CD14-positive monocyte (primary cell): Measurements from ENCODE around the gene IQSEC3. TPM values are rescaled to one million over a fixed set of nuclear protein-coding genes. Genes with fewer than 3 reads are reported as not detected.

Experiments
- DNase-seq, 3 donors: peaks; one replicate each; pipeline ENCODE4 v3.0.0-alpha.2; 2011 to 2022
- H2AFZ ChIP-seq: 2 replicates; pipeline ENCODE4 v1.6.0; 2012; ENCODE audit warnings: mild to moderate bottlenecking, low read depth, low read length, inconsistent platforms; ENCODE audit not compliant: insufficient read depth, poor library complexity, severe bottlenecking
- H3K27ac ChIP-seq, 2 donors: 1 replicate in 1 of 2; 2 replicates in 1 of 2; pipeline ENCODE4 v1.5.1; 2012 to 2013; ENCODE audit warnings: low read length in 2 of 2, control low read depth in 1 of 2, inconsistent platforms in 1 of 2, low read depth in 1 of 2, mild to moderate bottlenecking in 1 of 2
- H3K27me3 ChIP-seq, 2 donors: one replicate each; pipeline versions ENCODE4 v1.6.0 to v1.6.1; 2011 to 2013; ENCODE audit warnings: low read length in 2 of 2; ENCODE audit not compliant: control insufficient read depth in 2 of 2, insufficient read depth in 2 of 2
- H3K36me3 ChIP-seq, 2 donors: replicated peaks in 1 of 2; 1 replicate in 1 of 2; 2 replicates in 1 of 2; pipeline versions ENCODE4 v1.5.1 to v1.6.1; 2012 to 2013; ENCODE audit warnings: low read length in 2 of 2, control low read depth in 1 of 2, inconsistent platforms in 1 of 2, mild to moderate bottlenecking in 1 of 2; ENCODE audit not compliant: insufficient read depth in 2 of 2, control insufficient read depth in 1 of 2
- H3K4me1 ChIP-seq, 2 donors: 1 replicate in 1 of 2; 2 replicates in 1 of 2; pipeline versions ENCODE4 v1.5.1 to v1.6.1; 2012 to 2013; ENCODE audit warnings: low read length in 2 of 2, control low read depth in 1 of 2, inconsistent platforms in 1 of 2, mild to moderate bottlenecking in 1 of 2, moderate library complexity in 1 of 2; ENCODE audit not compliant: insufficient read depth in 2 of 2, control insufficient read depth in 1 of 2
- H3K4me2 ChIP-seq: replicated peaks from 2 replicates; pipeline ENCODE3; 2012; ENCODE audit warnings: low read length, moderate library complexity, mild to moderate bottlenecking; ENCODE audit not compliant: poor library complexity, severe bottlenecking; ENCODE audit errors: extremely low read depth
- H3K4me3 ChIP-seq, 3 experiments: fragments of 200-600 bp in 1 of 3; sonication (generic) in 1 of 3; replicated peaks in 1 of 3; 1 replicate in 2 of 3; 2 replicates in 1 of 3; pipeline ENCODE4 v1.5.1; 2011 to 2013; ENCODE audit warnings: low read length in 3 of 3, mild to moderate bottlenecking in 3 of 3, control low read depth in 2 of 3, low read depth in 2 of 3, inconsistent platforms in 1 of 3, moderate library complexity in 1 of 3
- H3K79me2 ChIP-seq: 2 replicates; pipeline ENCODE4 v1.6.0; 2012; ENCODE audit warnings: mild to moderate bottlenecking, control low read depth, inconsistent platforms, low read length, moderate library complexity; ENCODE audit not compliant: insufficient read depth
- H3K9ac ChIP-seq: 2 replicates; pipeline ENCODE4 v1.6.0; 2017; ENCODE audit warnings: low read length, mild to moderate bottlenecking; ENCODE audit not compliant: insufficient read depth, poor library complexity, severe bottlenecking
- H3K9me3 ChIP-seq, 2 donors: replicated peaks in 1 of 2; 1 replicate in 1 of 2; 2 replicates in 1 of 2; pipeline versions ENCODE4 v1.5.1 to v1.6.1; 2012 to 2013; ENCODE audit warnings: low read length in 2 of 2, control low read depth in 1 of 2; ENCODE audit not compliant: control insufficient read depth in 1 of 2, insufficient read depth in 1 of 2
- H4K20me1 ChIP-seq: 2 replicates; pipeline ENCODE4 v1.6.0; 2012; ENCODE audit warnings: mild to moderate bottlenecking, low read length, control low read depth, moderate library complexity; ENCODE audit not compliant: insufficient read depth
- H3K27ac Mint-ChIP-seq, 7 donors: one replicate each; pipeline ENCODE4 v1.8.0; 2020; ENCODE audit warnings: mild to moderate bottlenecking in 7 of 7, mixed read lengths in 7 of 7, moderate library complexity in 6 of 7, inconsistent platforms in 2 of 7
- H3K27me3 Mint-ChIP-seq, 3 donors: one replicate each; pipeline ENCODE4 v1.8.0; 2021 to 2022; ENCODE audit warnings: low read depth in 3 of 3, mild to moderate bottlenecking in 3 of 3, mixed read lengths in 3 of 3, moderate library complexity in 3 of 3, inconsistent platforms in 1 of 3
- H3K36me3 Mint-ChIP-seq, 2 donors: one replicate each; pipeline ENCODE4 v1.8.0; 2020; ENCODE audit warnings: mixed read lengths in 2 of 2, inconsistent platforms in 1 of 2, mild to moderate bottlenecking in 1 of 2
- H3K4me1 Mint-ChIP-seq: one replicate; pipeline ENCODE4 v1.8.0; 2020; ENCODE audit warnings: mild to moderate bottlenecking, mixed read lengths
- H3K4me3 Mint-ChIP-seq, 2 donors: one replicate each; pipeline ENCODE4 v1.8.0; 2020; ENCODE audit warnings: mild to moderate bottlenecking in 2 of 2, mixed read lengths in 2 of 2, moderate library complexity in 1 of 2
- H3K9me3 Mint-ChIP-seq, 7 donors: one replicate each; pipeline ENCODE4 v1.8.0; 2020 to 2022; ENCODE audit warnings: mixed read lengths in 7 of 7, mild to moderate bottlenecking in 6 of 7, moderate library complexity in 6 of 7, inconsistent platforms in 2 of 7
- WGBS: methylation state at CpG from one replicate; pipeline ENCODE4 v1.1.5; 2013; ENCODE audit warnings: missing lambda C conversion rate; ENCODE audit not compliant: insufficient coverage; 5-methylcytosine and 5-hydroxymethylcytosine counted together
- intact Hi-C, 2 donors: fragments of 100-400 bp; cut with micrococcal nuclease; formaldehyde crosslinking; loops; one replicate each; pipeline versions ENCODE4 v1.15.0 to v1.15.1; 2023
- polyA plus RNA-seq, 3 donors: library from polyadenylated mRNA; depleted of rRNA in 1 of 3; unstranded in 2 of 3; stranded (reverse) in 1 of 3; fragments of 300-500 nt in 2 of 3; fragments of >200 nt in 1 of 3; fragmentation: Illumina TruSeq in 2 of 3; gene quantifications; 1 replicate in 2 of 3; 2 replicates in 1 of 3; pipeline ENCODE4 v1.2.3, GENCODE V29; 2012 to 2021
- TF ChIP-seq, protein P1 (sequence below): fragments of 200-600 bp; IDR thresholded peaks from one replicate; pipeline ENCODE4 v1.8.0; 2022; ENCODE audit warnings: antibody characterized with exemption, mild to moderate bottlenecking

The IQSEC3 gene
- polyA plus RNA-seq, 3 donors, result not detected

DNA sequence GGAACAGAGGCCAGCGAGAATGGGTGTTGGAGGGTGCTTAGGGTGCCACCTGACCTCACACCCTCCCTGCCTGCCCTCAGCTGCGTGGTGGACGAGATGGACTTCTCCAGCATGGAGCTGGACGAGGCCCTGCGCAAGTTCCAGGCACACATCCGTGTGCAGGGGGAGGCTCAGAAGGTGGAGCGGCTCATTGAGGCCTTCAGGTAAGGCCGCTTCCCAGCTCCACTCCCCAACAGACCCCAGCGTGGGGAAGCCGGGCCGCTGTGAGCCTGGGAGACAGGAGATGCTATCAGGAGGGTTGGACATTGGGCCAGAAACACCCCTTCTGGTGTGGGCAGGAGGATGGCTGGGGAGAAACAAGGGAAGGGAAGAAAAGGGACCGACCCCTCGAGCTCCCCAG, 90.4 kb downstream of the IQSEC3 start:
- H4K20me1 ChIP-seq, result no peaks in the 10 kb centered on the region
- H3K4me1 ChIP-seq, result no peaks in the 10 kb centered on the region
- H3K27me3 ChIP-seq, result no peaks in the 10 kb centered on the region
- Mint-ChIP-seq H3K4me1 (peaks cover 16% of the 10 kb centered on the region), H3K27me3 (peaks cover 0 to 4% (median 0%) of the 10 kb centered on the region in 3 donors), H3K36me3 (no peaks in the 10 kb centered on the region), H3K4me3 (no peak overlapping the region), H3K9me3 (peaks cover 0 to 3% (median 0%) of the 10 kb centered on the region in 7 donors), H3K27ac (no peak overlapping the region)
- no peaks in the 10 kb centered on the region for H3K79me2 ChIP-seq
- DNase-seq, result no peak
- H3K4me2 ChIP-seq, result no peak overlapping the region
- no peak overlapping the region for H2AFZ ChIP-seq
- no peak overlapping the region for H3K27ac ChIP-seq
- WGBS, result 95% methylated on average over 3 of the region's 13 CpGs
- TF ChIP-seq, protein P1, sequence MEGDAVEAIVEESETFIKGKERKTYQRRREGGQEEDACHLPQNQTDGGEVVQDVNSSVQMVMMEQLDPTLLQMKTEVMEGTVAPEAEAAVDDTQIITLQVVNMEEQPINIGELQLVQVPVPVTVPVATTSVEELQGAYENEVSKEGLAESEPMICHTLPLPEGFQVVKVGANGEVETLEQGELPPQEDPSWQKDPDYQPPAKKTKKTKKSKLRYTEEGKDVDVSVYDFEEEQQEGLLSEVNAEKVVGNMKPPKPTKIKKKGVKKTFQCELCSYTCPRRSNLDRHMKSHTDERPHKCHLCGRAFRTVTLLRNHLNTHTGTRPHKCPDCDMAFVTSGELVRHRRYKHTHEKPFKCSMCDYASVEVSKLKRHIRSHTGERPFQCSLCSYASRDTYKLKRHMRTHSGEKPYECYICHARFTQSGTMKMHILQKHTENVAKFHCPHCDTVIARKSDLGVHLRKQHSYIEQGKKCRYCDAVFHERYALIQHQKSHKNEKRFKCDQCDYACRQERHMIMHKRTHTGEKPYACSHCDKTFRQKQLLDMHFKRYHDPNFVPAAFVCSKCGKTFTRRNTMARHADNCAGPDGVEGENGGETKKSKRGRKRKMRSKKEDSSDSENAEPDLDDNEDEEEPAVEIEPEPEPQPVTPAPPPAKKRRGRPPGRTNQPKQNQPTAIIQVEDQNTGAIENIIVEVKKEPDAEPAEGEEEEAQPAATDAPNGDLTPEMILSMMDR, result no peak
- no peaks in the 10 kb centered on the region for H3K9me3 ChIP-seq
- no peak overlapping the region for H3K9ac ChIP-seq
- intact Hi-C loops, result no loop called here
- H3K36me3 ChIP-seq, result no peaks in the 10 kb centered on the region
- H3K4me3 ChIP-seq, result no peak overlapping the region

DNA sequence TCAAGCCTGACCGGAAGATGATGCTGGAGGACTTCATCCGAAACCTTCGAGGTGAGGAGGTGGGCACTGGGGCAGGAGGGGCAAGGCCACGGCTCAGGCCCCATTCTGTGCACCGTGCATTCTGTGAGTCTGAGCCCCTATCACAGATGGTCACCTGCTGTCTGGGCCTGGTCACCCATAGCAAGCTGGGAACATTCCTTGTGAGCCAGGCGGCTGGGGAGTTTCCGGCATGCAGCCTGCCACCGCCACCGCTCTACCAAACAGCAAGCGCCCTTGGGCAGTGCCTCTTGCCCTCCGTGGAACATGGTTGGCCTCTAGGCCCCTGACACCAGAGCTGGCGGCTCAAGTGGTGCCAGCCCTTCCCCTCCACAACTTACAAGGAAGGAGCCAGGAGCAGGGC, 91.1 kb downstream of the IQSEC3 start:
- WGBS, result 98% methylated on average over 11 of the region's 12 CpGs
- Histone ChIP-seq H2AFZ (no peak overlapping the region), H3K9me3 (no peaks in the 10 kb centered on the region), H3K27ac (no peak overlapping the region), H3K9ac (no peak overlapping the region), H3K4me2 (no peak overlapping the region), H3K36me3 (no peaks in the 10 kb centered on the region), H3K4me1 (no peaks in the 10 kb centered on the region), H3K79me2 (no peaks in the 10 kb centered on the region), H3K27me3 (no peaks in the 10 kb centered on the region), H4K20me1 (no peaks in the 10 kb centered on the region), H3K4me3 (no peak overlapping the region)
- intact Hi-C loops, result no loop called here
- no peak overlapping the region for H3K4me3 Mint-ChIP-seq
- no peak overlapping the region for H3K27ac Mint-ChIP-seq
- TF ChIP-seq, protein P1, result no peak
- H3K36me3 Mint-ChIP-seq, result no peaks in the 10 kb centered on the region
- H3K4me1 Mint-ChIP-seq, result peaks cover 16% of the 10 kb centered on the region
- DNase-seq, result no peak
- peaks cover 0 to 5% (median 0%) of the 10 kb centered on the region in 3 donors for H3K27me3 Mint-ChIP-seq
- peaks cover 0 to 3% (median 0%) of the 10 kb centered on the region in 7 donors for H3K9me3 Mint-ChIP-seq
